NAMALWA (cell line): Measurements from ENCODE around the gene SLC10A3.

Experiments used
- DNase-seq: peaks from one replicate; pipeline ENCODE4 v3.0.0-alpha.2; 2015; ENCODE audit warnings: low spot score

The SLC10A3 gene

GRCh38 chrX:154490414-154491083 lies at the start of gene SLC10A3:
Gene SLC10A3, minus strand, starts transcription at chrX:154490629. Its CDS starts 1,689 bp downstream, at chrX:154488940.
- peak; percentile 93 for DNase-seq

- no peak for DNase-seq
Observed at GRCh38 chrX:154539077-154539476, 48.6 kb upstream of the SLC10A3 start.

GRCh38 chrX:154535892-154536291 lies 45.5 kb upstream of the SLC10A3 start:
- no peak for DNase-seq

GRCh38 chrX:154534526-154535322 lies 44.3 kb upstream of the SLC10A3 start:
- DNase-seq = peak; percentile 83

GRCh38 chrX:154532690-154533089 lies 42.3 kb upstream of the SLC10A3 start:
- no peak for DNase-seq

GRCh38 chrX:154531626-154532025 lies 41.2 kb upstream of the SLC10A3 start:
- DNase-seq = no peak

GRCh38 chrX:154530286-154530685 lies 39.9 kb upstream of the SLC10A3 start:
- DNase-seq = no peak

- no peak for DNase-seq
Observed at GRCh38 chrX:154529206-154529612, 38.8 kb upstream of the SLC10A3 start.

- DNase-seq = peak; percentile 80
Observed at GRCh38 chrX:154526901-154527675, 36.7 kb upstream of the SLC10A3 start.

GRCh38 chrX:154525606-154526490 lies 35.4 kb upstream of the SLC10A3 start:
- DNase-seq = no peak

GRCh38 chrX:154519389-154519788 lies 29.0 kb upstream of the SLC10A3 start:
- DNase-seq = no peak

- no peak for DNase-seq
Observed at GRCh38 chrX:154517101-154517781, 26.8 kb upstream of the SLC10A3 start.

GRCh38 chrX:154516656-154517100 lies 26.2 kb upstream of the SLC10A3 start:
- peak; percentile 32 for DNase-seq

GRCh38 chrX:154515966-154516655 lies 25.7 kb upstream of the SLC10A3 start, which contains the start of gene FAM3A:
Gene FAM3A, minus strand, starts transcription at chrX:154516232. Its CDS starts 460 bp downstream, at chrX:154515772.
- peak; percentile 84 for DNase-seq

GRCh38 chrX:154515090-154515965 lies 24.9 kb upstream of the SLC10A3 start:
- peak; percentile 47 for DNase-seq

- DNase-seq = no peak
Observed at GRCh38 chrX:154513716-154514115, 23.3 kb upstream of the SLC10A3 start.

GRCh38 chrX:154512879-154513553 lies 22.6 kb upstream of the SLC10A3 start:
- DNase-seq = no peak

- no peak for DNase-seq
Observed at GRCh38 chrX:154511761-154512160, 21.3 kb upstream of the SLC10A3 start.

GRCh38 chrX:154509455-154509854 lies 19.0 kb upstream of the SLC10A3 start:
- no peak for DNase-seq
